WI38 (cell line): ENCODE data around the gene NCOR1.
"Not testable (repeated sequence)": the region's sequence is repeated elsewhere in the genome, so short reads cannot be mapped to it uniquely, and the experiment has no call there.

ENCODE experiments used
- H3K4me3 ChIP-seq: 2 replicates; pipeline ENCODE4 v1.5.1; 2011; ENCODE audit warnings: low read depth, mild to moderate bottlenecking, control low read depth, low read length
- TF ChIP-seq, protein P1 (sequence below): IDR thresholded peaks from 2 replicates; pipeline ENCODE4 v1.5.1; 2012; ENCODE audit warnings: low read depth, mild to moderate bottlenecking, control low read depth, low read length

NCOR1 gene

DNA sequence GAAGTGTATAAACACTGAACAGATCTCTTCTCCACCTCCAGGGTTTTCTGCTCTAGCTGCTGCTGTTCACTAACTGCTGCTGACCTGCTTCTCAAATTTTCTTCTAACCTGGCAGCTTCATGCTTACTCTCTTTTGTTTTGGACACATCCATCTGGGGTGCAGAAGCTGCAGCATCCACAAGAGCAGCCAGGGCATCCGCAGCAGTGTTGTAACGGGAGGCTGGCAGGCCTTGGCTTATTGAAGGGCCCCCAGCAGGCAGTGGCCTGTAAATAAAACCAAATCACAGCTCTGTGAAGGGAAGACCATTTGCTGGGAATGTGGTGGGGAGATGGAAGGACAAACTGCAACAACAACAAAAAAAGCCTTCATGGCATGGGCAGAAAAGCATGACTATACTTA lies 153.7 kb downstream of the NCOR1 start:
- no peak overlapping the region for H3K4me3 ChIP-seq
- TF ChIP-seq, protein P1, sequence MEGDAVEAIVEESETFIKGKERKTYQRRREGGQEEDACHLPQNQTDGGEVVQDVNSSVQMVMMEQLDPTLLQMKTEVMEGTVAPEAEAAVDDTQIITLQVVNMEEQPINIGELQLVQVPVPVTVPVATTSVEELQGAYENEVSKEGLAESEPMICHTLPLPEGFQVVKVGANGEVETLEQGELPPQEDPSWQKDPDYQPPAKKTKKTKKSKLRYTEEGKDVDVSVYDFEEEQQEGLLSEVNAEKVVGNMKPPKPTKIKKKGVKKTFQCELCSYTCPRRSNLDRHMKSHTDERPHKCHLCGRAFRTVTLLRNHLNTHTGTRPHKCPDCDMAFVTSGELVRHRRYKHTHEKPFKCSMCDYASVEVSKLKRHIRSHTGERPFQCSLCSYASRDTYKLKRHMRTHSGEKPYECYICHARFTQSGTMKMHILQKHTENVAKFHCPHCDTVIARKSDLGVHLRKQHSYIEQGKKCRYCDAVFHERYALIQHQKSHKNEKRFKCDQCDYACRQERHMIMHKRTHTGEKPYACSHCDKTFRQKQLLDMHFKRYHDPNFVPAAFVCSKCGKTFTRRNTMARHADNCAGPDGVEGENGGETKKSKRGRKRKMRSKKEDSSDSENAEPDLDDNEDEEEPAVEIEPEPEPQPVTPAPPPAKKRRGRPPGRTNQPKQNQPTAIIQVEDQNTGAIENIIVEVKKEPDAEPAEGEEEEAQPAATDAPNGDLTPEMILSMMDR: no peak

GRCh38 chr17:16055139-16055538 lies 160.2 kb downstream of the NCOR1 start:
- H3K4me3 ChIP-seq: not testable (repeated sequence)

GRCh38 chr17:16052486-16052885 lies 162.8 kb downstream of the NCOR1 start:
- TF ChIP-seq, protein P1: no peak
- no peak overlapping the region for H3K4me3 ChIP-seq

DNA sequence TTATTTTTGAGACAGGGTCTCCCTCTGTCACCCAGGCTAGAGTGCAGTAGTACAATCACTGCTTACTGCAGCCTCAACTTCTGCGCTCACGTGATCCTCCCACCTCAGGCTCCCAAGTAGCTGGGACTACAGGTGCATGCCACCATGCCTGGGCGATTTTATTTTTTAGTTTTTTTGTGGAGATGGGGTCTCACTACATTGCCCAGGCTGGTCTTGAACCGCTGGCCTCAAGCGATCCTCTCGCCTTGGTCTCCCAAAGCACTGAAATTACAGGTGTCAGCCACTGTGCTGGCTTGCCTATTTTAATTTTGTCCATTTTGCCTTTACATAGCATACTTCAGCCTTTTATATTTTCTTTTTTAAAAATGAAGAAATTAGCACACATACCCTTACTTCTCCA lies 164.5 kb downstream of the NCOR1 start:
- H3K4me3 ChIP-seq: no peak overlapping the region
- TF ChIP-seq, protein P1: no peak

- TF ChIP-seq, protein P1: no peak
- H3K4me3 ChIP-seq: no peak overlapping the region
Measured at GRCh38 chr17:16048811-16049449, 166.4 kb downstream of the NCOR1 start.

- TF ChIP-seq, protein P1: no peak
- H3K4me3 ChIP-seq: no peak overlapping the region
Measured at GRCh38 chr17:16046966-16047365, 168.4 kb downstream of the NCOR1 start.

GRCh38 chr17:16044487-16044886 lies 170.8 kb downstream of the NCOR1 start:
- H3K4me3 ChIP-seq: no peak overlapping the region
- TF ChIP-seq, protein P1: no peak

DNA sequence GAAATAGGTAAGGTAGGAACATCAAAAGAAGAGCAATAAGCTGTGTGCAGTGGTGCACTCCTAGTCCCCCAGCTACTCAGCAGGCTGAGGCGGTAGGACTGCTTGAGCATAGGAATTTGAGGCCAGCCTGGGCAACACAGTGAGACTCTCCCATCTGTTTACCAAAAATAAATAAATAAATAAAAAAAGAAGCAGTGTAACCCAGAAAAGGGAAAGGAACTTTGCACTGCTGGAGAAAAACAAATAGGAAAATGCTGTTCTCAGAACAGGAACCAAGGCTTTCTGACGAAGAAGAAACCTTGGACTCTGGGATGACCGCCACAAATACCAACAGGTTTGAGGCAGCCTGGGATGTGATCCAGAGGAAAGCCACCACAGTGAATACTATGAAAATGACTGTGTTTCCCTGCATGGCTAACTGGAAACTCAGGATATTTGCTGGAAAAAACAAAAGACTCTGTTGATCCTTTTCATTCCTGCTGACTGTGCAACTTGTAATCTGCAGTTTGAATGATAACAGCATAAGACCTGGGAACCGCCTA lies 174.6 kb downstream of the NCOR1 start:
- TF ChIP-seq, protein P1: no peak

More for the DNA sequence above, 174.6 kb downstream of the NCOR1 start:
- no peak overlapping the region for H3K4me3 ChIP-seq
